MCF 10A (cell line): ENCODE measurements around the gene PKN2. TPM values are rescaled to one million over a fixed set of nuclear protein-coding genes. Genes with fewer than 3 reads are reported as not detected.
"Not testable (repeated sequence)": the region's sequence is repeated elsewhere in the genome, so short reads cannot be mapped to it uniquely, and the experiment has no call there.

ENCODE experiments used
- BruUV-seq: library from RNA; stranded (reverse); fragments of 400-500 nt; replicated peaks from 2 replicates; lab custom pipeline; 2021; lab: Mats Ljungman, UMichigan
- CTCF ChIA-PET: fragments of 300-600 bp; sonication (Branson Sonifier 250); formaldehyde crosslinking; extraction: SDS; loops from one replicate; lab custom pipeline; 2021; ENCODE audit warnings: antibody characterized with exemption, inconsistent platforms; lab: Yijun Ruan, JAX
- POLR2A ChIA-PET: fragments of 300-600, 350-650 bp; sonication (Branson Sonifier 250); formaldehyde crosslinking; extraction: SDS; loops from one replicate; lab custom pipeline; 2020; ENCODE audit warnings: antibody characterized with exemption, inconsistent platforms; lab: Yijun Ruan, JAX
- DNase-seq: peaks from one replicate; pipeline ENCODE4 v3.0.0-alpha.2; 2018; ENCODE audit not compliant: unreplicated experiment
- H3K27ac Mint-ChIP-seq: one replicate; pipeline ENCODE4 v1.8.0; 2022; ENCODE audit warnings: mild to moderate bottlenecking, low read depth, mixed read lengths; ENCODE audit not compliant: unreplicated experiment
- H3K27me3 Mint-ChIP-seq: one replicate; pipeline ENCODE4 v1.8.0; 2022; ENCODE audit warnings: mixed read lengths; ENCODE audit not compliant: insufficient read depth, unreplicated experiment
- H3K36me3 Mint-ChIP-seq: one replicate; pipeline ENCODE4 v1.8.0; 2022; ENCODE audit warnings: mild to moderate bottlenecking, moderate library complexity, mixed read lengths; ENCODE audit not compliant: insufficient read depth, unreplicated experiment
- H3K4me1 Mint-ChIP-seq: one replicate; pipeline ENCODE4 v1.8.0; 2022; ENCODE audit warnings: mixed read lengths; ENCODE audit not compliant: insufficient read depth, unreplicated experiment
- H3K4me3 Mint-ChIP-seq: one replicate; pipeline ENCODE4 v1.8.0; 2022; ENCODE audit warnings: mild to moderate bottlenecking, moderate library complexity, mixed read lengths; ENCODE audit not compliant: unreplicated experiment
- H3K9me3 Mint-ChIP-seq: one replicate; pipeline ENCODE4 v1.8.0; 2022; ENCODE audit warnings: mixed read lengths; ENCODE audit not compliant: unreplicated experiment
- CTCF ChIP-seq: fragments of 200-600 bp; IDR thresholded peaks from one replicate; pipeline ENCODE4 v1.8.0; 2022; ENCODE audit warnings: antibody characterized with exemption, mild to moderate bottlenecking; ENCODE audit not compliant: unreplicated experiment
- intact Hi-C: fragments of 100-400 bp; cut with micrococcal nuclease; formaldehyde crosslinking; loops from 2 replicates; pipeline ENCODE4 v1.14.1; 2022
- total RNA-seq: library from RNA; stranded (reverse); gene quantifications from 2 replicates; pipeline ENCODE4 v1.2.3, GENCODE V29; 2022

PKN2 gene
- total RNA-seq, 1 experiment from 2014 or later, result 40.2 TPM

- POLR2A ChIA-PET, result no interaction called here
- H3K27me3 Mint-ChIP-seq, result no peaks in the 10 kb centered on the region
- peaks cover 5% of the 10 kb centered on the region for H3K36me3 Mint-ChIP-seq
- BruUV-seq, result no TSS peak
- CTCF ChIA-PET, result no interaction called here
- H3K9me3 Mint-ChIP-seq, result no peaks in the 10 kb centered on the region
- no peak overlapping the region for H3K27ac Mint-ChIP-seq
- no peak for DNase-seq
- intact Hi-C loops, result no loop called here
- H3K4me3 Mint-ChIP-seq, result no peak overlapping the region
- H3K4me1 Mint-ChIP-seq, result no peaks in the 10 kb centered on the region
- no peak for TF ChIP-seq CTCF
Observed at GRCh38 chr1:88708011-88708410, 23.9 kb downstream of the PKN2 start.

GRCh38 chr1:88712907-88713306 lies 28.8 kb downstream of the PKN2 start:
- H3K36me3 Mint-ChIP-seq, H3K27ac Mint-ChIP-seq, DNase-seq, H3K4me1 Mint-ChIP-seq, H3K27me3 Mint-ChIP-seq, intact Hi-C loops, BruUV-seq, POLR2A ChIA-PET, H3K4me3 Mint-ChIP-seq: not testable (repeated sequence)
- peaks cover 11% of the 10 kb centered on the region for H3K9me3 Mint-ChIP-seq
- CTCF ChIA-PET, result interaction anchor here (0.5 kb wide), 1 partner anchor 137 kb away, joined by 3 read pairs; no protein-coding TSS in a partner anchor

- H3K9me3 Mint-ChIP-seq, result peaks cover 11% of the 10 kb centered on the region
- H3K36me3 Mint-ChIP-seq, H3K27me3 Mint-ChIP-seq, H3K4me3 Mint-ChIP-seq, intact Hi-C loops, H3K27ac Mint-ChIP-seq, CTCF ChIA-PET, H3K4me1 Mint-ChIP-seq, BruUV-seq, POLR2A ChIA-PET, DNase-seq: not testable (repeated sequence)
Observed at GRCh38 chr1:88716571-88716970, 32.5 kb downstream of the PKN2 start.

- POLR2A ChIA-PET, result no interaction called here
- no peaks in the 10 kb centered on the region for H3K27me3 Mint-ChIP-seq
- no peak for TF ChIP-seq CTCF
- no peaks in the 10 kb centered on the region for H3K9me3 Mint-ChIP-seq
- H3K4me3 Mint-ChIP-seq, result no peak overlapping the region
- H3K36me3 Mint-ChIP-seq, result peaks cover 2% of the 10 kb centered on the region
- intact Hi-C loops, result no loop called here
- H3K27ac Mint-ChIP-seq, result no peak overlapping the region
- BruUV-seq, result no TSS peak
- no peak for DNase-seq
- H3K4me1 Mint-ChIP-seq, result peaks cover 12% of the 10 kb centered on the region
- CTCF ChIA-PET, result no interaction called here
Observed at GRCh38 chr1:88722492-88722891, 38.4 kb downstream of the PKN2 start.

GRCh38 chr1:88726697-88727096 lies 42.6 kb downstream of the PKN2 start:
- Mint-ChIP-seq H3K27ac (no peak overlapping the region), H3K36me3 (peaks cover 12% of the 10 kb centered on the region), H3K4me3 (no peak overlapping the region), H3K27me3 (no peaks in the 10 kb centered on the region), H3K4me1 (peaks cover 16% of the 10 kb centered on the region), H3K9me3 (no peaks in the 10 kb centered on the region)
- TF ChIP-seq CTCF, result no peak
- BruUV-seq, result no TSS peak
- intact Hi-C loops, result no loop called here
- ChIA-PET POLR2A (no interaction called here), CTCF (no interaction called here)
- no peak for DNase-seq
